ENCODE data around the gene ROPN1L. TPM values are rescaled to one million over a fixed set of nuclear protein-coding genes. Genes with fewer than 3 reads are reported as not detected.

ROPN1L gene
- total RNA-seq, 4 donors from 2014 or later = 0.71 to 4.0 (median 1.0) TPM; not detected in 1

DNA sequence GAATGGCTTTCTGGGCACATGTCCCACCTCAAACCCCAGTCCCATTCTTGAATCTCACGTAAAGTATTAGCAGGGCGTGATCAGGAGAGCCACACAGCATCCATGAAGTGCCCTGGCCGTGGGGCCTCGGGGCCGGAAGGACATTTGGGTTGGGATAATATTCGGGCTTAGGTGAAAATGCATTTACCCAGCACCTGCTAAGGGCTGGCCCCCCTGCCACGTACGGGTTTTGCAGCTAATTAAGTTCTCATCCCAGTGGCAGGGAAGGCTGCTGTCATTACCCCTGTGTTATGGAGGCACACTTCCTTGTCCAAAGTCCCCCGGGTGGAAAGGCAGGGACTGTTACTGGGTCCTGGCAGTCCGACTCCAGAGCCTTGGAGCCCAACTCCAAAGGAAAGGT is 29.0 kb downstream of the ROPN1L start:
- DNase-seq (ENCODE audit: low spot score in 2 of 2) = no peak
- H3K4me3 ChIP-seq (ENCODE audit: low read depth, poor library complexity, severe bottlenecking) = no peak overlapping the region
- WGBS, 2 donors = 93 to 95% methylated on average over 10 of the region's 10 CpGs
- no peak for TF ChIP-seq POLR2A (IDR thresholded peaks at IDR 0.05)
- TF ChIP-seq, protein P1, sequence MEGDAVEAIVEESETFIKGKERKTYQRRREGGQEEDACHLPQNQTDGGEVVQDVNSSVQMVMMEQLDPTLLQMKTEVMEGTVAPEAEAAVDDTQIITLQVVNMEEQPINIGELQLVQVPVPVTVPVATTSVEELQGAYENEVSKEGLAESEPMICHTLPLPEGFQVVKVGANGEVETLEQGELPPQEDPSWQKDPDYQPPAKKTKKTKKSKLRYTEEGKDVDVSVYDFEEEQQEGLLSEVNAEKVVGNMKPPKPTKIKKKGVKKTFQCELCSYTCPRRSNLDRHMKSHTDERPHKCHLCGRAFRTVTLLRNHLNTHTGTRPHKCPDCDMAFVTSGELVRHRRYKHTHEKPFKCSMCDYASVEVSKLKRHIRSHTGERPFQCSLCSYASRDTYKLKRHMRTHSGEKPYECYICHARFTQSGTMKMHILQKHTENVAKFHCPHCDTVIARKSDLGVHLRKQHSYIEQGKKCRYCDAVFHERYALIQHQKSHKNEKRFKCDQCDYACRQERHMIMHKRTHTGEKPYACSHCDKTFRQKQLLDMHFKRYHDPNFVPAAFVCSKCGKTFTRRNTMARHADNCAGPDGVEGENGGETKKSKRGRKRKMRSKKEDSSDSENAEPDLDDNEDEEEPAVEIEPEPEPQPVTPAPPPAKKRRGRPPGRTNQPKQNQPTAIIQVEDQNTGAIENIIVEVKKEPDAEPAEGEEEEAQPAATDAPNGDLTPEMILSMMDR (IDR thresholded peaks at IDR 0.05) = no peak
- intact Hi-C loops (cut with DNase I; ENCODE audit: low total_unique reads) = no loop called here

DNA sequence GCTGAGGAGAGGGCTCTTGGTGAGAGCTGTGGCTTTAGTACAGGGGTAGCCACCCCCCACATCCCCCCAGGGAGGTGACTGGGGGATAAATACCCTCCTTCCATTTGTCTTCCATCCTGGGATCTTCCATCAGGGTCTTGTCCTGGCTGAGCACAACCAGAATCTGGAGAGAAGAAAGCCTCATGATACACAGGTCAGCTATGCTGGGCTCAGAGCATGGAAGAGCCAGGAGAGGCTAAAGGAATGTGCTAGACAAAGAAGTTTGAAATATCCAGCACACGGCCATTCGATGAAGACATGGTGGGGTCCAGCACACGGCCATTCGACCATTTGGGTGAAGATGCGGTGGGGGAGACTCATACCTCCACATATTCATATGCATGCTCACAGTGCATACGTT is 30.0 kb downstream of the ROPN1L start:
- WGBS, 2 donors = 92 to 95% methylated on average over 6 of the region's 6 CpGs
- H3K4me3 ChIP-seq (ENCODE audit: low read depth, poor library complexity, severe bottlenecking) = no peak overlapping the region
- TF ChIP-seq POLR2A (IDR thresholded peaks at IDR 0.05) = no peak
- TF ChIP-seq, protein P1 (IDR thresholded peaks at IDR 0.05) = no peak
- no peak for DNase-seq (ENCODE audit: low spot score in 2 of 2)
- intact Hi-C loops (cut with DNase I; ENCODE audit: low total_unique reads) = no loop called here

DNA sequence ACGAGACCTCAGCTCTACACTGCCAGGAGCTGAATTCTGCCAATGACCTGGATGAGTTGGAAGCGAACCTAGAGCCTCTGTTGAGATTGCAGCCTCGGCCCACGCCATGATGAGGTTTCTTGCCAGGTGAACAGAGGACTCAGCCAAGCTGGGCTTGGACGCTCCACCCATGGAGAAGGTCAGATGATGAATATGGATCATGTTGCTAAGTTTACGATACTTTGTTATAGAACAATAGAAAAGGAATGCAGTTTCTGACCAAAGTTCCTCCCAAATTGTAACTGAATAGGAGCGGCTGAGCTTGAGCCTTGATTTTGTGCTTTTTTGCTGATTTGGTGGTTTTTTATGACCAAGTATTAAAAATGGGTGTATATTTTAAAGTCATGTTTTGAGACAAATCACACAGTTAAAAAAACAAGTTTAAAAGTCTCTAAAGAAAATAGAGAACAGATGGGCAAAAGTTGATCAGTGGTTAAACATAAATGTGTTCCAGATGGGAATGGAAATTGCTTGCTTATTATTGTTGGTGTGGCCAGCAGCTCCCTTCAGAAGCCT is 32.9 kb downstream of the ROPN1L start:
- no peak for TF ChIP-seq POLR2A (IDR thresholded peaks at IDR 0.05)
- TF ChIP-seq, protein P1 (IDR thresholded peaks at IDR 0.05) = no peak
- WGBS, 2 donors = 68% methylated on average over 7 of the region's 7 CpGs
- DNase-seq (ENCODE audit: low spot score in 2 of 2) = no peak
- intact Hi-C loops (cut with DNase I; ENCODE audit: low total_unique reads) = no loop called here
- H3K4me3 ChIP-seq (ENCODE audit: low read depth, poor library complexity, severe bottlenecking) = no peak overlapping the region

DNA sequence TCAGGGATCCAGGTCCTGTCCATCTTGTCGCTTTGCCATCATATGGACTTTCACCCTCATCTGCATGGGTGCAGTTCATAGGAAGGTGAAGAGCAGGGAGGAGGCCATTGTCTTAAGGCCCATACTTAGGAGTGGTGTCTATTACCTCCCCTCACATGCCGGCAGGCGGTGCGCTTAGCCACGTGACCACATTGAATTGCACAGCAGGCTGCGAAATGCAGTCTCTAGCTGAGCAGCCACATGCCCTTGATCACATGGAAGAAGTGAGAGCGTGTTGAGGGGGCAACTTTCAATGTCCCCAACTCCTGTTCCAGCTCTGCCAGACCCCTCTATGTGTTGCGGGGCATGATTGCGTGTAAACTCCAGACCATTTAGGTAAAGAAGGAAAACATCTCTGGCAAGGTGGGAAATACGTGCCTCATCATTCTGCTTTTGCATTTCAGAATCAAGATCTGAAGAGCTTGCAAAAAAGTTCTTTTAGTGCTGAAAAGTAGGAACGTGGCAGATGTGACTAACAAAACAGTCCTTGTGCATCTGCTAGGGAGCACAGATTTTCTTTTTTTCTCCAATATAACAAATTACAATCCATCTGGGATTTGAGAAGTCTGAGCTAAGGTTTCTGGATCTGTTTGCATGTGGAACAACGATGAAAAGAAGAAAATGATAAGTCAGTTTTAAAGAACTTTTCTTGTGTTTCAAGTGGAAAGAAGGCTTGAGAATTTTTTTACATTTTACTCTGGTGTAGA is 34.4 kb downstream of the ROPN1L start:
- WGBS, 2 donors = 87 to 90% methylated on average over 12 of the region's 12 CpGs
- intact Hi-C loops (cut with DNase I; ENCODE audit: low total_unique reads) = no loop called here
- TF ChIP-seq POLR2A (IDR thresholded peaks at IDR 0.05) = no peak
- no peak overlapping the region for H3K4me3 ChIP-seq (ENCODE audit: low read depth, poor library complexity, severe bottlenecking)
- DNase-seq (ENCODE audit: low spot score in 2 of 2) = no peak

DNA sequence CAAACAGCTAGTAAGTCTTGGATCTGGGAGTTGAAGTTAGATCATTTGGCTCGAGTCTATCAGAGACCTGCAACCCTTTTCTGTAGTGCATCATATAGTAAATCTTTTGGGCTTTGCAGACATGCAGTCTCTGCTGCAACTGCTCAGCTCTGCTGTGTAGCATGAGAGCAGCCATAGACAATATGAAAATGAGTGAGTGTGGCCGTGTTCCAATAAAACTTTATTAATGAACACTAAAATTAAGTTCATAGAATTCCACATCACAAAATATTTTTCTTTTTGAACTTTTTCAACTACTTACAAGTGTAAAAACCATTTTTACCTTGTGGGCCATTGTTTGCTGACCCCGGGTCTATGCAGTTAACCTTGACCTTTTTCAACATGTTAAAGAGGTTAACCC is 35.2 kb downstream of the ROPN1L start:
- WGBS, 2 donors = 87 to 92% methylated on average over 3 of the region's 3 CpGs
- no peak overlapping the region for H3K4me3 ChIP-seq (ENCODE audit: low read depth, poor library complexity, severe bottlenecking)
- TF ChIP-seq, protein P1 (IDR thresholded peaks at IDR 0.05) = no peak
- TF ChIP-seq POLR2A (IDR thresholded peaks at IDR 0.05) = no peak
- no peak for DNase-seq (ENCODE audit: low spot score in 2 of 2)
- intact Hi-C loops (cut with DNase I; ENCODE audit: low total_unique reads) = no loop called here

DNA sequence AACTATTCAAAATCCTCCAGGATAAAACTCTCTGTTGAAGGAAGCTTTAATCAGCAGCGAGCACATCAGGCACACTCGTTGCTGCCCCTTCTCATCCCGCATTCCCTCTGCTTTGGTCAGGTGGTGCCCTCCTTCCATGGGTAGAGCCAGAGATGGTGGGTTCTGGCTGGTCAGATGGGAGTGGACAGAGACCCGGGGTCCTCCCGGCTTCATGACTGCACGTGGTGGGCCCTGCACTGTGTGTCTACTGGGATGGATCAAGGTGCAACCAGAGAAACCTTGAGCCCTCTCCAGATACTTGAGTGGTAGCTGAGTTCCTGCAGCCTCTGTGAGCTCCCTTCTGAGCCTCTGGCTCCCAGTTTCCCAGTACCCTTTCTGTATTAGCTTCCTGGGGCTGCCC is 36.3 kb downstream of the ROPN1L start:
- 89 to 96% methylated on average over 6 of the region's 6 CpGs for WGBS, 2 donors
- DNase-seq (ENCODE audit: low spot score in 2 of 2) = no peak
- H3K4me3 ChIP-seq (ENCODE audit: low read depth, poor library complexity, severe bottlenecking) = no peak overlapping the region
- intact Hi-C loops (cut with DNase I; ENCODE audit: low total_unique reads) = no loop called here
- TF ChIP-seq POLR2A (IDR thresholded peaks at IDR 0.05) = no peak
- TF ChIP-seq, protein P1 (IDR thresholded peaks at IDR 0.05) = no peak

All from lower leg skin (tissue), 4 donors.